OCI-LY3 (cell line): ENCODE results near the gene ETF1.

Source experiments
- H2AFZ ChIP-seq: fragments of 200-600, 300-600 bp; shearing (Covaris generic); 2 replicates; pipeline ENCODE4 v1.6.0; 2014; ENCODE audit warnings: antibody characterized with exemption, low read depth, low read length
- H3K27ac ChIP-seq: fragments of 200-600, 300-600 bp; sonication (generic); 2 replicates; pipeline ENCODE4 v1.5.1; 2014; ENCODE audit warnings: mild to moderate bottlenecking, low read length, moderate library complexity, mixed read lengths
- H3K27me3 ChIP-seq: fragments of 200-600, 300-600 bp; sonication (generic); 2 replicates; pipeline ENCODE4 v1.6.1; 2014; ENCODE audit warnings: low read depth, low read length, mixed read lengths
- H3K36me3 ChIP-seq: fragments of 200-600, 300-600 bp; sonication (generic); replicated peaks from 2 replicates; pipeline ENCODE3; 2014; ENCODE audit warnings: low read depth, low read length, mixed read lengths
- H3K4me1 ChIP-seq: fragments of 300-600, 200-600 bp; sonication (generic); 2 replicates; pipeline ENCODE4 v1.6.1; 2014; ENCODE audit warnings: low read length, mixed read lengths
- H3K4me2 ChIP-seq: fragments of 200-600, 300-600 bp; sonication (generic); 2 replicates; pipeline ENCODE4 v1.6.1; 2014; ENCODE audit warnings: low read length, mixed read lengths
- H3K4me3 ChIP-seq: fragments of 300-600, 200-600 bp; sonication (generic); 2 replicates; pipeline ENCODE4 v1.5.1; 2014; ENCODE audit warnings: antibody characterized with exemption, mild to moderate bottlenecking, low read length, moderate library complexity
- H3K79me2 ChIP-seq: fragments of 300-600, 200-600 bp; shearing (Covaris generic); 2 replicates; pipeline ENCODE4 v1.6.1; 2014; ENCODE audit warnings: mild to moderate bottlenecking, low read length, mixed read lengths
- H3K9ac ChIP-seq: fragments of 300-600, 200-600 bp; shearing (Covaris generic); 2 replicates; pipeline ENCODE4 v1.6.0; 2014; ENCODE audit warnings: mild to moderate bottlenecking, low read length, moderate library complexity
- H3K9me3 ChIP-seq: fragments of 200-600, 300-600 bp; shearing (Covaris generic); 2 replicates; pipeline ENCODE4 v1.6.1; 2014; ENCODE audit warnings: low read length, mixed read lengths; ENCODE audit not compliant: insufficient read depth
- H4K20me1 ChIP-seq: fragments of 200-600, 300-600 bp; sonication (generic); 2 replicates; pipeline ENCODE4 v1.6.1; 2016; ENCODE audit warnings: low read length, mixed read lengths; ENCODE audit not compliant: insufficient read depth
- CTCF ChIP-seq: fragments of 200-600, 300-600 bp; sonication (generic); IDR thresholded peaks from 2 replicates; pipeline ENCODE4 v1.5.1; 2014; ENCODE audit warnings: antibody characterized with exemption, low read length, low read depth
- EZH2phosphoT487 ChIP-seq: fragments of 200-600 bp; shearing (Covaris generic); IDR thresholded peaks from 2 replicates; pipeline ENCODE4 v1.6.1; 2018; ENCODE audit warnings: antibody characterized with exemption, mixed run types, low read depth

Gene ETF1

GRCh38 chr5:138542180-138542955 lies 668 bp downstream of the ETF1 start:
- Histone ChIP-seq H3K9me3 (no peaks in the 10 kb centered on the region), H2AFZ (no peak overlapping the region), H3K27ac (peak overlapping the region; percentile 42), H3K4me3 (peak overlapping the region; percentile 82), H3K36me3 (peaks cover 27% of the 10 kb centered on the region), H3K4me1 (peaks cover 38% of the 10 kb centered on the region), H4K20me1 (peaks cover 23% of the 10 kb centered on the region), H3K27me3 (no peaks in the 10 kb centered on the region), H3K4me2 (peak overlapping the region; percentile 86), H3K9ac (peak overlapping the region; percentile 85), H3K79me2 (peaks cover 94% of the 10 kb centered on the region)
- TF ChIP-seq CTCF (no peak), EZH2phosphoT487 (no peak)

- Histone ChIP-seq H3K4me1 (peaks cover 38% of the 10 kb centered on the region), H3K36me3 (peaks cover 27% of the 10 kb centered on the region), H3K4me2 (peak overlapping the region; percentile 86), H3K27ac (peak overlapping the region; percentile 42; the same call in 1 of the 2 replicates), H4K20me1 (peaks cover 29% of the 10 kb centered on the region), H2AFZ (no peak overlapping the region), H3K4me3 (peak overlapping the region; percentile 82), H3K27me3 (no peaks in the 10 kb centered on the region), H3K9me3 (no peaks in the 10 kb centered on the region), H3K79me2 (peaks cover 94% of the 10 kb centered on the region), H3K9ac (peak overlapping the region; percentile 85)
- TF ChIP-seq EZH2phosphoT487 (no peak), CTCF (no peak)
Observed at GRCh38 chr5:138541511-138542179, 1.4 kb downstream of the ETF1 start.

- no peaks in the 10 kb centered on the region for H3K27me3 ChIP-seq
- no peak overlapping the region for H3K9ac ChIP-seq
- peaks cover 32% of the 10 kb centered on the region for H3K4me1 ChIP-seq
- no peak for TF ChIP-seq EZH2phosphoT487
- no peak for TF ChIP-seq CTCF
- H3K4me3 ChIP-seq: no peak overlapping the region
- no peak overlapping the region for H2AFZ ChIP-seq
- H3K79me2 ChIP-seq: peaks cover 94% of the 10 kb centered on the region
- no peak overlapping the region for H3K27ac ChIP-seq
- peaks cover 27% of the 10 kb centered on the region for H3K36me3 ChIP-seq
- peaks cover 35% of the 10 kb centered on the region for H4K20me1 ChIP-seq
- no peak overlapping the region for H3K4me2 ChIP-seq
- no peaks in the 10 kb centered on the region for H3K9me3 ChIP-seq
Observed at GRCh38 chr5:138539791-138540190, 3.2 kb downstream of the ETF1 start.

- H3K9me3 ChIP-seq: no peaks in the 10 kb centered on the region
- H3K79me2 ChIP-seq: peaks cover 94% of the 10 kb centered on the region
- H3K36me3 ChIP-seq: peaks cover 33% of the 10 kb centered on the region
- TF ChIP-seq CTCF (no peak), EZH2phosphoT487 (no peak)
- H3K27me3 ChIP-seq: no peaks in the 10 kb centered on the region
- H3K4me3 ChIP-seq: no peak overlapping the region
- H3K4me2 ChIP-seq: no peak overlapping the region
- H3K27ac ChIP-seq: no peak overlapping the region
- H3K9ac ChIP-seq: no peak overlapping the region
- peaks cover 27% of the 10 kb centered on the region for H3K4me1 ChIP-seq
- no peak overlapping the region for H2AFZ ChIP-seq
- peaks cover 41% of the 10 kb centered on the region for H4K20me1 ChIP-seq
Observed at GRCh38 chr5:138538943-138539627, 4.0 kb downstream of the ETF1 start.
